Right atrium auricular region (tissue), 2 donors: Measurements from ENCODE around the gene FCER2. TPM values are rescaled to one million over a fixed set of nuclear protein-coding genes. Genes with fewer than 3 reads are reported as not detected.

Experiments
- DNase-seq: peaks from one replicate; pipeline ENCODE4 v3.0.0-alpha.2; 2019; ENCODE audit warnings: low spot score
- H3K27ac ChIP-seq, 2 donors: fragments of 200-600 bp; sonication (generic); 1 replicate in 1 of 2; 2 replicates in 1 of 2; pipeline ENCODE4 v1.5.1; 2016 to 2019
- H3K27me3 ChIP-seq, 2 donors: fragments of 200-600 bp; sonication (generic); one replicate each; pipeline versions ENCODE4 v1.5.1 to v1.6.0; 2017 to 2019
- H3K36me3 ChIP-seq: fragments of 200-600 bp; sonication (generic); one replicate; pipeline ENCODE4 v1.5.1; 2016
- H3K4me1 ChIP-seq, 2 donors: fragments of 200-600 bp; sonication (generic); one replicate each; pipeline versions ENCODE4 v1.5.1 to v1.6.0; 2017 to 2019
- H3K4me3 ChIP-seq, 2 donors: fragments of 200-600 bp; sonication (generic); 1 replicate in 1 of 2; 2 replicates in 1 of 2; pipeline ENCODE4 v1.5.1; 2017 to 2019; ENCODE audit warnings: mild to moderate bottlenecking in 1 of 2, moderate library complexity in 1 of 2
- H3K9me3 ChIP-seq, 2 donors: fragments of 200-600 bp; sonication (generic); one replicate each; pipeline ENCODE4 v1.5.1; 2019
- CTCF ChIP-seq, 2 donors: fragments of 200-600 bp; sonication (generic); IDR thresholded peaks; one replicate each; pipeline ENCODE4 v1.5.1; 2019; ENCODE audit warnings: antibody characterized with exemption in 2 of 2
- total RNA-seq, 2 donors: library from RNA; depleted of rRNA; stranded (reverse); fragments of >200 nt; gene quantifications; one replicate each; pipeline ENCODE4 v1.1.0, GENCODE V29; 2016

The FCER2 gene
- total RNA-seq, 2 donors from 2014 or later = not detected

- TF ChIP-seq CTCF (IDR thresholded peaks at IDR 0.05) = no peak
- no peaks in the 10 kb centered on the region for H3K27me3 ChIP-seq
Measured at GRCh38 chr19:7697721-7698287, 4.1 kb downstream of the FCER2 start.

GRCh38 chr19:7694499-7694898, 7.4 kb downstream of the FCER2 start:
- H3K4me3 ChIP-seq = no peak overlapping the region
- H3K27me3 ChIP-seq = no peaks in the 10 kb centered on the region

More at GRCh38 chr19:7697721-7698287, 4.1 kb downstream of the FCER2 start:
- Histone ChIP-seq H3K4me1 (no peaks in the 10 kb centered on the region), H3K36me3 (no peaks in the 10 kb centered on the region), H3K27ac (no peak overlapping the region), H3K4me3 (no peak overlapping the region), H3K9me3 (no peaks in the 10 kb centered on the region)
- no peak for DNase-seq

GRCh38 chr19:7692417-7693088, 9.4 kb downstream of the FCER2 start:
- H3K4me1 ChIP-seq = no peaks in the 10 kb centered on the region
- no peak for TF ChIP-seq CTCF (IDR thresholded peaks at IDR 0.05)
- H3K36me3 ChIP-seq = no peaks in the 10 kb centered on the region
- no peak for DNase-seq
- no peak overlapping the region for H3K27ac ChIP-seq
- H3K4me3 ChIP-seq = no peak overlapping the region
- H3K27me3 ChIP-seq = no peaks in the 10 kb centered on the region
- H3K9me3 ChIP-seq = no peaks in the 10 kb centered on the region

More at GRCh38 chr19:7694499-7694898, 7.4 kb downstream of the FCER2 start:
- no peak for DNase-seq
- Histone ChIP-seq H3K4me1 (no peaks in the 10 kb centered on the region), H3K36me3 (no peaks in the 10 kb centered on the region), H3K27ac (no peak overlapping the region), H3K9me3 (no peaks in the 10 kb centered on the region)
- no peak for TF ChIP-seq CTCF (IDR thresholded peaks at IDR 0.05)

- Histone ChIP-seq H3K27me3 (no peaks in the 10 kb centered on the region), H3K27ac (no peak overlapping the region), H3K4me1 (no peaks in the 10 kb centered on the region), H3K4me3 (no peak overlapping the region), H3K36me3 (no peaks in the 10 kb centered on the region), H3K9me3 (no peaks in the 10 kb centered on the region)
- no peak for TF ChIP-seq CTCF (IDR thresholded peaks at IDR 0.05)
- no peak for DNase-seq
Measured at GRCh38 chr19:7691497-7691896, 10.4 kb downstream of the FCER2 start.

- Histone ChIP-seq H3K9me3 (no peaks in the 10 kb centered on the region), H3K4me3 (no peak overlapping the region), H3K4me1 (no peaks in the 10 kb centered on the region), H3K36me3 (no peaks in the 10 kb centered on the region), H3K27me3 (no peaks in the 10 kb centered on the region), H3K27ac (no peak overlapping the region)
- no peak for DNase-seq
- TF ChIP-seq CTCF (IDR thresholded peaks at IDR 0.05) = no peak
Measured at GRCh38 chr19:7690779-7691258, 11.1 kb downstream of the FCER2 start.
